Measurements from ENCODE around the gene TRIOBP.

The TRIOBP gene

GRCh38 chr22:37806409-37807333 is 109.8 kb downstream of the TRIOBP start:
- DNase-seq: no peak

- peak; percentile 90 to 91 for DNase-seq
Observed at GRCh38 chr22:37807410-37808293, 110.8 kb downstream of the TRIOBP start, which contains the start of gene GCAT. TSS of gene GCAT (plus strand) at chr22:37807934. CDS start at chr22:37807968, 34 bp downstream.

GRCh38 chr22:37808294-37808657 is 111.4 kb downstream of the TRIOBP start:
- no peak for DNase-seq

- no peak for DNase-seq
Observed at GRCh38 chr22:37809672-37810333, 113.0 kb downstream of the TRIOBP start.

- DNase-seq: no peak
Observed at GRCh38 chr22:37811867-37812266, 115.0 kb downstream of the TRIOBP start.

GRCh38 chr22:37812869-37813678 is 116.2 kb downstream of the TRIOBP start:
- DNase-seq: no peak

- no peak for DNase-seq
Observed at GRCh38 chr22:37815593-37815992, 118.7 kb downstream of the TRIOBP start.

- no peak for DNase-seq
Observed at GRCh38 chr22:37816543-37817180, 119.8 kb downstream of the TRIOBP start.

- peak; percentile 75 to 80 for DNase-seq
Observed at GRCh38 chr22:37817705-37818408, 121.0 kb downstream of the TRIOBP start.

- DNase-seq: no peak
Observed at GRCh38 chr22:37818409-37819104, 121.7 kb downstream of the TRIOBP start.

- DNase-seq: no peak
Observed at GRCh38 chr22:37819105-37819433, 122.2 kb downstream of the TRIOBP start.

- DNase-seq: no peak
Observed at GRCh38 chr22:37820350-37820749, 123.5 kb downstream of the TRIOBP start.

GRCh38 chr22:37822079-37822833 is 125.4 kb downstream of the TRIOBP start:
- no peak for DNase-seq

GRCh38 chr22:37823134-37823985 is 126.5 kb downstream of the TRIOBP start, which contains the start of gene GALR3:
TSS of gene GALR3 (plus strand) at chr22:37823382. CDS start at chr22:37823407, 25 bp downstream.
- no peak for DNase-seq

GRCh38 chr22:37824674-37825641 is 128.1 kb downstream of the TRIOBP start:
- no peak for DNase-seq

All from hippocampal formation (tissue), 2 donors.